Stimulated activated naive B cell treated with anti-CD40 and anti-IgM and Interleukin-4, amounts not matched to agents 10 μg/mL and 1 μg/mL and 100 μg/mL, for 72 hours (primary cell): ENCODE measurements around the gene UPK1A.
A peak's percentile ranks its signal among the peaks of the same experiment; 100 is the strongest.
"Not testable (repeated sequence)": the region's sequence is repeated elsewhere in the genome, so short reads cannot be mapped to it uniquely, and the experiment has no call there.

ENCODE experiments used
- ATAC-seq, 2 donors: fragments of 150-1000 bp; cut with Tn5 transposase; replicated peaks; 2 replicates each; pipeline ENCODE4 v1.10.0; 2021; ENCODE audit warnings: moderate library complexity in 1 of 2
- DNase-seq: peaks from one replicate; pipeline ENCODE4 v3.0.0; 2021
- H3K27ac Mint-ChIP-seq: one replicate; pipeline ENCODE4 v1.8.0; 2022; ENCODE audit warnings: mild to moderate bottlenecking, mixed read lengths
- H3K27me3 Mint-ChIP-seq, 2 donors: one replicate each; pipeline ENCODE4 v1.8.0; 2022; ENCODE audit warnings: mixed read lengths in 2 of 2
- H3K36me3 Mint-ChIP-seq, 2 donors: one replicate each; pipeline ENCODE4 v1.8.0; 2022; ENCODE audit warnings: mixed read lengths in 2 of 2, mild to moderate bottlenecking in 1 of 2
- H3K4me1 Mint-ChIP-seq, 2 donors: one replicate each; pipeline ENCODE4 v1.8.0; 2022; ENCODE audit warnings: mixed read lengths in 2 of 2, mild to moderate bottlenecking in 1 of 2
- H3K4me3 Mint-ChIP-seq, 2 donors: one replicate each; pipeline ENCODE4 v1.8.0; 2022; ENCODE audit warnings: mild to moderate bottlenecking in 2 of 2, mixed read lengths in 2 of 2, moderate library complexity in 1 of 2
- H3K9me3 Mint-ChIP-seq, 2 donors: one replicate each; pipeline ENCODE4 v1.8.0; 2022; ENCODE audit warnings: mixed read lengths in 2 of 2, mild to moderate bottlenecking in 1 of 2

Gene UPK1A

GRCh38 chr19:35639863-35640262 is 26.5 kb upstream of the UPK1A start:
- DNase-seq (no peak), ATAC-seq (no peak)
- peaks cover 11 to 36% of the 10 kb centered on the region in 2 donors for H3K4me1 Mint-ChIP-seq
- H3K36me3 Mint-ChIP-seq: peaks cover 28 to 31% of the 10 kb centered on the region in 2 donors
- H3K4me3 Mint-ChIP-seq: no peak overlapping the region
- H3K27me3 Mint-ChIP-seq: no peaks in the 10 kb centered on the region
- no peak overlapping the region for H3K27ac Mint-ChIP-seq
- no peaks in the 10 kb centered on the region for H3K9me3 Mint-ChIP-seq

DNA sequence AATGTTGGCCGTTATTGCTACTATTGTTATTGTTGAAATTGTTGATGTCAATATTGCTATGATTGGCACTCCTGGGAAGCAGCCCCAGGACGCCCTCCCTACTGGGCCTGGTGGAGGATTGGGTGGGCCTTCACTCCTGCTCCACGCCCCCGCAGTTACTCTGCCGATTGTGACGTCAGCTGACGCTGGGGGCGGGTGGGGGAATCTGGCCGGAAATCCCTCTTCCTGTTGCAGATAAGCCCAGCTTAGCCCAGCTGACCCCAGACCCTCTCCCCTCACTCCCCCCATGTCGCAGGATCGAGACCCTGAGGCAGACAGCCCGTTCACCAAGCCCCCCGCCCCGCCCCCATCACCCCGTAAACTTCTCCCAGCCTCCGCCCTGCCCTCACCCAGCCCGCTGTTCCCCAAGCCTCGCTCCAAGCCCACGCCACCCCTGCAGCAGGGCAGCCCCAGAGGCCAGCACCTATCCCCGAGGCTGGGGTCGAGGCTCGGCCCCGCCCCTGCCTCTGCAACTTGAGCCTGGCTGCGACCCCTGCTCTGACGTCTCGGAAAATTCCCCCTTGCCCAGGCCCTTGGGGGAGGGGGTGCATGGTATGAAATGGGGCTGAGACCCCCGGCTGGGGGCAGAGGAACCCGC is 24.7 kb upstream of the UPK1A start, which contains the start of gene ETV2:
ETV2 (plus strand) TSS at position 231 of the 637 bp plus-strand sequence. CDS start 716 bp downstream, outside the sequence.
- ATAC-seq: no peak
- no peak for DNase-seq
- no peaks in the 10 kb centered on the region for H3K27me3 Mint-ChIP-seq
- peaks cover 16 to 18% of the 10 kb centered on the region in 2 donors for H3K36me3 Mint-ChIP-seq
- no peaks in the 10 kb centered on the region for H3K9me3 Mint-ChIP-seq
- peak within 1 kb of the TSS; percentile 66 to 78 for H3K4me3 Mint-ChIP-seq
- H3K4me1 Mint-ChIP-seq: peaks cover 20 to 45% of the 10 kb centered on the region in 2 donors
- peak within 1 kb of the TSS; percentile 42 for H3K27ac Mint-ChIP-seq

GRCh38 chr19:35642312-35642711 is 24.0 kb upstream of the UPK1A start:
- no peak for DNase-seq
- H3K4me3 Mint-ChIP-seq: peak overlapping the region; percentile 66 to 78
- no peaks in the 10 kb centered on the region for H3K27me3 Mint-ChIP-seq
- peak overlapping the region; percentile 42 for H3K27ac Mint-ChIP-seq
- ATAC-seq: no peak
- no peaks in the 10 kb centered on the region for H3K9me3 Mint-ChIP-seq
- H3K36me3 Mint-ChIP-seq: peaks cover 11% of the 10 kb centered on the region in 2 donors
- H3K4me1 Mint-ChIP-seq: peaks cover 20 to 45% of the 10 kb centered on the region in 2 donors

GRCh38 chr19:35642798-35643254 is 23.5 kb upstream of the UPK1A start:
- peaks cover 20 to 45% of the 10 kb centered on the region in 2 donors for H3K4me1 Mint-ChIP-seq
- H3K27me3 Mint-ChIP-seq: no peaks in the 10 kb centered on the region
- DNase-seq (no peak), ATAC-seq (no peak)
- H3K36me3 Mint-ChIP-seq: peaks cover 6% of the 10 kb centered on the region in 2 donors
- H3K9me3 Mint-ChIP-seq: no peaks in the 10 kb centered on the region
- no peak overlapping the region for H3K27ac Mint-ChIP-seq
- H3K4me3 Mint-ChIP-seq: peak overlapping the region; percentile 78 to 79

DNA sequence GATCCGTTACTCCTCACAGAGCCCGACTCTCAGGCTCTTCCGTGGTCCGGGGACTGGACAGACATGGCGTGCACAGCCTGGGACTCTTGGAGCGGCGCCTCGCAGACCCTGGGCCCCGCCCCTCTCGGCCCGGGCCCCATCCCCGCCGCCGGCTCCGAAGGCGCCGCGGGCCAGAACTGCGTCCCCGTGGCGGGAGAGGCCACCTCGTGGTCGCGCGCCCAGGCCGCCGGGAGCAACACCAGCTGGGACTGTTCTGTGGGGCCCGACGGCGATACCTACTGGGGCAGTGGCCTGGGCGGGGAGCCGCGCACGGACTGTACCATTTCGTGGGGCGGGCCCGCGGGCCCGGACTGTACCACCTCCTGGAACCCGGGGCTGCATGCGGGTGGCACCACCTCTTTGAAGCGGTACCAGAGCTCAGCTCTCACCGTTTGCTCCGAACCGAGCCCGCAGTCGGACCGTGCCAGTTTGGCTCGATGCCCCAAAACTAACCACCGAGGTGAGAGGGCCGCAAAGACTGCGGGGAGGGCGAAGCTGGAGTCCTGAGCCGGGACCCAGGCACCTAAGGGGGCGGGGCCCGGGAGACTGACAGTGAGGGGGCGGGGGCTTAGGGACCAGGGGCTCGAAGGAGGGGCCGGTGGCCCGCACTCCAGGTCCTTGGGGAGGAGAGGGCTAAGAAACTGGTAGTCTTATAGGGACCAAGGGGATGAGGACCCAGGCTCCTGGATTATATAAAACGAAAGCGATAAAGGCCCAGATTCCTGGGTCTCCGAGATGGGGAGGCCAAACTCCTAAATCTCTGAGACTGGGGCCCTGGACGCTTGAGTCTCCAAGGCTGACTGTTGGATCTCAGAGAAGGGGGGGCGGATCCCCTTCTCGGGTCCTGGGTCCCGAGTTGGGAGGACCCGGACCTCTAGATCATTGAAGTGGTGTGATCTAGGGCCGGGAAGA is 22.8 kb upstream of the UPK1A start:
- ATAC-seq (peak; percentile 49 to 55), DNase-seq (peak; percentile 78)
- H3K27me3 Mint-ChIP-seq: no peaks in the 10 kb centered on the region
- H3K4me3 Mint-ChIP-seq: peak overlapping the region; percentile 78 to 79
- peaks cover 20 to 46% of the 10 kb centered on the region in 2 donors for H3K4me1 Mint-ChIP-seq
- peak overlapping the region; percentile 65 for H3K27ac Mint-ChIP-seq
- H3K36me3 Mint-ChIP-seq: no peaks in the 10 kb centered on the region
- no peaks in the 10 kb centered on the region for H3K9me3 Mint-ChIP-seq

GRCh38 chr19:35644206-35644986 is 21.9 kb upstream of the UPK1A start:
- no peaks in the 10 kb centered on the region for H3K9me3 Mint-ChIP-seq
- H3K27me3 Mint-ChIP-seq: no peaks in the 10 kb centered on the region
- DNase-seq (peak; percentile 91), ATAC-seq (peak; percentile 82 to 86)
- H3K27ac Mint-ChIP-seq: peak overlapping the region; percentile 59
- peak overlapping the region; percentile 78 to 79 for H3K4me3 Mint-ChIP-seq
- no peaks in the 10 kb centered on the region for H3K36me3 Mint-ChIP-seq
- peaks cover 20 to 54% of the 10 kb centered on the region in 2 donors for H3K4me1 Mint-ChIP-seq

DNA sequence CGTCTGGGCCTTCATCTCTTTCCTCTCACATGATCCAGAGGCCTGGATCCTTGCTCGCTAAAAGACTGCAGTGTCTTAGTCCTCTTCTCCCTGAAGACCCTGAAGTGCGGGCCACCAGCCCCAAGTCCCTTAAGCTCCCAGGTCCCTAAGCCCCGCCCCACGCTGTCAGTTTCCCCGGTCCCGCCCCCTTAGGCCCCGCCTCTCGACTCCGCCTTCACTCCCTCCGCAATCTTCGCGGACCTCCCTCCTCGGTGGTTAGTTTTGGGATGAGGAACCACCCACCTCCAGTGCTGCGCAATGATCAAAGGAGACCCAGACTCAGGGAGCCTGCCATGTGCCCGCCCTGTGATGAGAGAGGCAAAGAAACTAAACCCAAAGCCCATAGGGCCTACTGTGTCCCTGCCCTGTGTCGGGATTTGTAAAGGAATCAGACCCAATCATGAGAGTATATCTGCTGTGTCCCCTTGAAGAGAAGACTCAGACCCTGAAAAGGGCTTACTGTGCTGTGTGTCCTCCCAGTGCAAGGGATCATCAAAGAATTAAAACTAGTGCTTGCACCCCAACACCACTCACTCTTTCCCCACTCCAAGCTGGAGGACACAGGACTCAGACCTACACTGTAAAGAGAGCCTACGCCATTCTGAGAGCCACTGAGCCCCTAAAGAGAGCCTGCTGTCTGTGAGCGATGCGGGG is 21.2 kb upstream of the UPK1A start:
- Mint-ChIP-seq H3K4me3 (peak overlapping the region; percentile 78 to 79), H3K9me3 (no peaks in the 10 kb centered on the region), H3K36me3 (no peaks in the 10 kb centered on the region), H3K27ac (peak overlapping the region; percentile 53), H3K27me3 (no peaks in the 10 kb centered on the region), H3K4me1 (peaks cover 20 to 55% of the 10 kb centered on the region in 2 donors)
- ATAC-seq (no peak), DNase-seq (peak; percentile 49)

DNA sequence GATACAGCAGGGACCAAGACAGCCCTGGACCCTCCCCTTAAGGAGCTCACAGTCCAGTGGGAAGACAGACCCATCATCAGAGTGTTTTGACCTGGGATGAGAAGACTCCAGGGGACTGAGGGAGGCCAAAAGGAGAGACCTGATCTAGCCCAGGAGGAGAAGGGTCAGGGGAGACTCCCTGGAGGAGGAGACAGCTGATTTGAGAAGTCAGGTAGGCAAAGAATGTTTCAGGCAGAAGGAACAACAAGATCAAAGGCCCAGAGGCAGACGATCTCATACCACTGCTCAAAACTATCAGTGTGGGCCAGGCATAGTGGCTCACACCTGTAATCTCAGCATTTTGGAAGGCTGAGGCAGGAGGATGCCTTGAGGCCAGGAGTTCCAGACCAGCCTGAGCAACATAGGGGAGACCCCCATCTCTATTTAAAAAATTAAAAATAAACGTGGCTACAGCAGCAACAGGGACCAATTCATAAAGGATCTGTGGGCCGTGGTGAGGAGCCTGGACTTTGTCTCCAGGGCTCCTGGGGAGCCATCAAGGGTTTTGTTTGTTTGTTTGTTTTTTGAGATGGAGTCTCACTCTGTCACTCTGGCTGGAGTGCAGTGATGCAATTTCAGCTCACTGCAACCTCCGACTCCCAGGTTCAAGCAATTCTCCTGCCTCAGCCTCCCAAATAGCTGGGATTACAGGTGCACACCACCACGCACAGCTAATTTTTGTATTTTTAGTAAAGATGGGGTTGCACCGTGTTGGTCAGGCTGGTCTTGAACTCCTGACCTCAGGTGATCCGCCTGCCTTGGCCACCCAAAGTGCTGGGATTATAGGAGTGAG is 20.4 kb upstream of the UPK1A start:
- DNase-seq: no peak
- ATAC-seq: no peak
- H3K27me3 Mint-ChIP-seq: no peaks in the 10 kb centered on the region
- H3K9me3 Mint-ChIP-seq: no peaks in the 10 kb centered on the region
- H3K36me3 Mint-ChIP-seq: peaks cover 0 to under 1% of the 10 kb centered on the region in 2 donors
- peaks cover 20 to 56% of the 10 kb centered on the region in 2 donors for H3K4me1 Mint-ChIP-seq
- peak overlapping the region; percentile 78 to 79 for H3K4me3 Mint-ChIP-seq
- H3K27ac Mint-ChIP-seq: no peak overlapping the region

GRCh38 chr19:35648017-35648961 is 18.0 kb upstream of the UPK1A start, which contains the start of gene COX6B1:
Gene COX6B1 (plus strand): TSS chr19:35648323. CDS start chr19:35651244, 2,921 bp downstream.
- Mint-ChIP-seq H3K4me3 (peak within 1 kb of the TSS; percentile 94 to 98), H3K36me3 (peaks cover 4 to 12% of the 10 kb centered on the region in 2 donors), H3K27ac (peak within 1 kb of the TSS; percentile 92), H3K9me3 (no peaks in the 10 kb centered on the region), H3K4me1 (peaks cover 22 to 39% of the 10 kb centered on the region in 2 donors), H3K27me3 (no peaks in the 10 kb centered on the region)
- DNase-seq (peak; percentile 93), ATAC-seq (peak; percentile 77)

- Mint-ChIP-seq H3K4me3 (no peak overlapping the region), H3K27me3 (no peaks in the 10 kb centered on the region), H3K27ac (no peak overlapping the region), H3K36me3 (peaks cover 17 to 24% of the 10 kb centered on the region in 2 donors), H3K9me3 (no peaks in the 10 kb centered on the region), H3K4me1 (peaks cover 10 to 26% of the 10 kb centered on the region in 2 donors)
- ATAC-seq (no peak), DNase-seq (no peak)
Observed at GRCh38 chr19:35650581-35650980, 15.7 kb upstream of the UPK1A start.

DNA sequence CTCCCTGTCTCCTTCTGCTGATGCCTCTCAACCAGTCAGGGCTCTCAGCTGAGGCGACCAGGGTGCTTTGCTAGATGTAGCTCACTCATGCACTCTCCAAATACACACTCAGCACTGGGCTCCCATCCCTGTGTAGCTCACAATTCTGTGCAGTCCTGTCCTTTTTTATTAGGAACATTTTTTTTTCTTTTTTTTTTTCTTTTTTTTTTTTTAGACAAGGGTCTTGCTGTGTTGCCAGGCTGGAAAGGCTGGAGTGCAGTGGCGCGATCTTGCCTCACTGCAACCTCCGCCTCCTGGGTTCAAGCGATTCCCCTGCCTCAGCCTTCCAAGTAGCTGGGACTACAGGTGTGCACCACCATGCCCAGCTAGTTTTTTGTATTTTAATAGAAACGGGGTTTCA is 11.5 kb upstream of the UPK1A start:
- not testable (repeated sequence) for DNase-seq, H3K27ac Mint-ChIP-seq, ATAC-seq, H3K27me3 Mint-ChIP-seq, H3K9me3 Mint-ChIP-seq, H3K4me3 Mint-ChIP-seq
- H3K4me1 Mint-ChIP-seq: peaks cover 9 to 22% of the 10 kb centered on the region in 2 donors
- H3K36me3 Mint-ChIP-seq: peaks cover 38 to 52% of the 10 kb centered on the region in 2 donors

GRCh38 chr19:35655600-35655999 is 10.7 kb upstream of the UPK1A start:
- H3K27ac Mint-ChIP-seq: no peak overlapping the region

More at GRCh38 chr19:35655600-35655999, 10.7 kb upstream of the UPK1A start:
- no peak for DNase-seq
- Mint-ChIP-seq H3K27me3 (no peaks in the 10 kb centered on the region), H3K4me1 (peaks cover 9 to 22% of the 10 kb centered on the region in 2 donors), H3K4me3 (no peak overlapping the region), H3K9me3 (no peaks in the 10 kb centered on the region), H3K36me3 (peaks cover 40 to 54% of the 10 kb centered on the region in 2 donors)
- no peak for ATAC-seq
